HTERT RPE-1 (cell line): ENCODE data around the gene ETV2.
"Not testable (repeated sequence)": the region's sequence is repeated elsewhere in the genome, so short reads cannot be mapped to it uniquely, and the experiment has no call there.

Experiments
- in situ Hi-C: fragments of 300-500 bp; cut with MboI; formaldehyde crosslinking; loops from 4 replicates; pipeline ENCODE4 v1.14.3; 2020; ENCODE audit warnings: low sequenced_read_pairs

The ETV2 gene

GRCh38 chr19:35641515-35642151 lies at the start of gene ETV2:
Gene ETV2, plus strand, starts transcription at chr19:35641745. Its CDS starts 716 bp downstream, at chr19:35642461.
- in situ Hi-C loops, result no loop called here

GRCh38 chr19:35592226-35592625 lies 49.3 kb upstream of the ETV2 start:
- in situ Hi-C loops, result no loop called here

- in situ Hi-C loops, result not testable (repeated sequence)
Observed at GRCh38 chr19:35595026-35595425, 46.5 kb upstream of the ETV2 start.

GRCh38 chr19:35595928-35596327 lies 45.6 kb upstream of the ETV2 start:
- in situ Hi-C loops, result no loop called here

- in situ Hi-C loops, result no loop called here
Observed at GRCh38 chr19:35596366-35596999, 45.1 kb upstream of the ETV2 start.

- in situ Hi-C loops, result no loop called here
Observed at GRCh38 chr19:35601971-35602370, 39.6 kb upstream of the ETV2 start.

GRCh38 chr19:35604436-35604835 lies 37.1 kb upstream of the ETV2 start:
- in situ Hi-C loops, result not testable (repeated sequence)

- in situ Hi-C loops, result not testable (repeated sequence)
Observed at GRCh38 chr19:35607170-35607569, 34.4 kb upstream of the ETV2 start.

GRCh38 chr19:35607661-35608060 lies 33.9 kb upstream of the ETV2 start:
- in situ Hi-C loops, result no loop called here

GRCh38 chr19:35608251-35608650 lies 33.3 kb upstream of the ETV2 start:
- in situ Hi-C loops, result no loop called here

GRCh38 chr19:35609851-35610353 lies 31.6 kb upstream of the ETV2 start:
- in situ Hi-C loops, result no loop called here

GRCh38 chr19:35612224-35612558 lies 29.4 kb upstream of the ETV2 start:
- in situ Hi-C loops, result no loop called here

- in situ Hi-C loops, result no loop called here
Observed at GRCh38 chr19:35612559-35613321, 28.8 kb upstream of the ETV2 start, which contains the start of gene HAUS5. Gene HAUS5, plus strand, starts transcription at chr19:35612735. Its CDS starts 60 bp downstream, at chr19:35612795.

- in situ Hi-C loops, result no loop called here
Observed at GRCh38 chr19:35613574-35613973, 28.0 kb upstream of the ETV2 start.

GRCh38 chr19:35615036-35615435 lies 26.5 kb upstream of the ETV2 start:
- in situ Hi-C loops, result no loop called here

- in situ Hi-C loops, result no loop called here
Observed at GRCh38 chr19:35618857-35619256, 22.7 kb upstream of the ETV2 start.

GRCh38 chr19:35619290-35619923 lies 22.1 kb upstream of the ETV2 start:
- in situ Hi-C loops, result no loop called here

- in situ Hi-C loops, result no loop called here
Observed at GRCh38 chr19:35620001-35620400, 21.5 kb upstream of the ETV2 start.

- in situ Hi-C loops, result no loop called here
Observed at GRCh38 chr19:35621708-35622107, 19.8 kb upstream of the ETV2 start.

GRCh38 chr19:35622750-35623149 lies 18.8 kb upstream of the ETV2 start:
- in situ Hi-C loops, result no loop called here

- in situ Hi-C loops, result no loop called here
Observed at GRCh38 chr19:35623327-35624010, 18.1 kb upstream of the ETV2 start.
